H9 (cell line): ENCODE data around the gene UBL4A. TPM values are rescaled to one million over a fixed set of nuclear protein-coding genes. Genes with fewer than 3 reads are reported as not detected.

Experiments
- DNase-seq: peaks from one replicate; pipeline ENCODE4 v3.0.0-alpha.2; 2017
- H2AFZ ChIP-seq: one replicate; pipeline ENCODE4 v1.6.1; 2013; ENCODE audit warnings: mild to moderate bottlenecking, low read length, control low read depth, moderate library complexity
- H2AK5ac ChIP-seq: 2 replicates; pipeline ENCODE4 v1.6.1; 2013; ENCODE audit warnings: low read length, control low read depth, mixed read lengths; ENCODE audit not compliant: insufficient read length
- H2BK120ac ChIP-seq: one replicate; pipeline ENCODE4 v1.6.1; 2013; ENCODE audit warnings: low read depth, mild to moderate bottlenecking, low read length, control low read depth, inconsistent platforms; ENCODE audit not compliant: poor library complexity, severe bottlenecking
- H2BK12ac ChIP-seq: 2 replicates; pipeline ENCODE4 v1.6.1; 2013; ENCODE audit warnings: low read length, control low read depth, mixed read lengths, low read depth; ENCODE audit not compliant: insufficient read length
- H2BK15ac ChIP-seq: 2 replicates; pipeline ENCODE4 v1.6.1; 2013; ENCODE audit warnings: low read depth, low read length, control low read depth
- H2BK20ac ChIP-seq: one replicate; pipeline ENCODE4 v1.6.1; 2013; ENCODE audit warnings: low read depth, mild to moderate bottlenecking, low read length, control low read depth, inconsistent platforms; ENCODE audit not compliant: poor library complexity, severe bottlenecking
- H2BK5ac ChIP-seq: 2 replicates; pipeline ENCODE4 v1.6.1; 2013; ENCODE audit warnings: low read length, control low read depth, mixed read lengths; ENCODE audit not compliant: insufficient read length
- H3K14ac ChIP-seq: 2 replicates; pipeline ENCODE4 v1.6.1; 2013; ENCODE audit warnings: low read length, control low read depth; ENCODE audit not compliant: insufficient read depth
- H3K18ac ChIP-seq: 2 replicates; pipeline ENCODE4 v1.6.1; 2013; ENCODE audit warnings: low read depth, mild to moderate bottlenecking, mixed read lengths, low read length, control low read depth; ENCODE audit not compliant: insufficient read length
- H3K23ac ChIP-seq: 2 replicates; pipeline ENCODE4 v1.6.1; 2013; ENCODE audit warnings: low read length, control low read depth, mixed read lengths, low read depth; ENCODE audit not compliant: insufficient read length
- H3K23me2 ChIP-seq: 2 replicates; pipeline ENCODE4 v1.6.1; 2013; ENCODE audit warnings: low read depth, mild to moderate bottlenecking, mixed read lengths, low read length, control low read depth; ENCODE audit not compliant: insufficient read length, poor library complexity, severe bottlenecking
- H3K27ac ChIP-seq: 2 replicates; pipeline ENCODE4 v1.5.1; 2013; ENCODE audit warnings: low read length, control low read depth, mixed read lengths, low read depth; ENCODE audit not compliant: insufficient read length
- H3K27me3 ChIP-seq: 2 replicates; pipeline ENCODE4 v1.6.1; 2013; ENCODE audit warnings: low read length, control low read depth, inconsistent platforms; ENCODE audit not compliant: insufficient read depth
- H3K4ac ChIP-seq: 2 replicates; pipeline ENCODE4 v1.6.1; 2013; ENCODE audit warnings: low read depth, mild to moderate bottlenecking, control low read depth, inconsistent platforms, low read length, moderate library complexity
- H3K4me1 ChIP-seq: 2 replicates; pipeline ENCODE4 v1.6.1; 2013; ENCODE audit warnings: low read length, control low read depth, inconsistent platforms; ENCODE audit not compliant: insufficient read depth
- H3K4me2 ChIP-seq: 2 replicates; pipeline ENCODE4 v1.6.1; 2013; ENCODE audit warnings: low read length, control low read depth, mixed read lengths; ENCODE audit not compliant: insufficient read length, insufficient read depth
- H3K56ac ChIP-seq: 2 replicates; pipeline ENCODE4 v1.6.1; 2013; ENCODE audit warnings: low read depth, mild to moderate bottlenecking, mixed read lengths, low read length, control low read depth; ENCODE audit not compliant: insufficient read length
- H3K79me1 ChIP-seq: 2 replicates; pipeline ENCODE4 v1.6.1; 2013; ENCODE audit warnings: low read depth, mild to moderate bottlenecking, moderate library complexity, low read length, control low read depth, inconsistent platforms; ENCODE audit not compliant: insufficient read depth, poor library complexity, severe bottlenecking
- H3K79me2 ChIP-seq: 2 replicates; pipeline ENCODE4 v1.6.1; 2013; ENCODE audit warnings: low read length, control low read depth, inconsistent platforms; ENCODE audit not compliant: insufficient read depth
- H3K9ac ChIP-seq: 2 replicates; pipeline ENCODE4 v1.6.1; 2013; ENCODE audit warnings: low read length, control low read depth, mixed read lengths; ENCODE audit not compliant: insufficient read length; ENCODE audit errors: extremely low read depth
- H3K9me3 ChIP-seq: one replicate; pipeline ENCODE4 v1.6.1; 2013; ENCODE audit warnings: low read depth, low read length, inconsistent platforms; ENCODE audit not compliant: control insufficient read depth
- H3T11ph ChIP-seq: one replicate; pipeline ENCODE4 v1.6.1; 2013; ENCODE audit warnings: mild to moderate bottlenecking, low read length, control low read depth, inconsistent platforms
- H4K20me1 ChIP-seq: one replicate; pipeline ENCODE4 v1.6.1; 2013; ENCODE audit not compliant: control insufficient read depth, insufficient read length, insufficient read depth
- H4K5ac ChIP-seq: 2 replicates; pipeline ENCODE4 v1.6.1; 2013; ENCODE audit warnings: low read depth, mild to moderate bottlenecking, mixed read lengths, low read length, control low read depth; ENCODE audit not compliant: insufficient read length
- H4K8ac ChIP-seq: replicated peaks from 2 replicates; pipeline ENCODE4 v1.6.1; 2013; ENCODE audit warnings: low read length, control low read depth, mixed read lengths, low read depth; ENCODE audit not compliant: insufficient read length
- H4K91ac ChIP-seq: 2 replicates; pipeline ENCODE4 v1.6.1; 2013; ENCODE audit warnings: low read depth, mild to moderate bottlenecking, moderate library complexity, mixed read lengths, low read length, control low read depth; ENCODE audit not compliant: insufficient read length
- H3K27ac Mint-ChIP-seq, 3 experiments: 2 replicates in 2 of 3; 3 replicates in 1 of 3; pipeline ENCODE4 v1.8.0; 2020 to 2021; ENCODE audit warnings: mixed read lengths in 3 of 3, mild to moderate bottlenecking in 1 of 3, moderate library complexity in 1 of 3
- H3K27me3 Mint-ChIP-seq: 2 replicates; pipeline ENCODE4 v1.8.0; 2021; ENCODE audit warnings: low read depth, mild to moderate bottlenecking, moderate library complexity, mixed read lengths
- H3K36me3 Mint-ChIP-seq, 3 experiments: 2 replicates in 2 of 3; 3 replicates in 1 of 3; pipeline ENCODE4 v1.8.0; 2020 to 2021; ENCODE audit warnings: low read depth in 3 of 3, mixed read lengths in 3 of 3; ENCODE audit not compliant: insufficient read depth in 1 of 3
- H3K4me1 Mint-ChIP-seq, 2 experiments: 2 replicates each; pipeline ENCODE4 v1.8.0; 2020; ENCODE audit warnings: mixed read lengths in 2 of 2
- H3K4me3 Mint-ChIP-seq, 2 experiments: 2 replicates in 1 of 2; 3 replicates in 1 of 2; pipeline ENCODE4 v1.8.0; 2020 to 2021; ENCODE audit warnings: mild to moderate bottlenecking in 2 of 2, mixed read lengths in 2 of 2, moderate library complexity in 1 of 2
- H3K9me3 Mint-ChIP-seq, 2 experiments: 2 replicates in 1 of 2; 3 replicates in 1 of 2; pipeline ENCODE4 v1.8.0; 2020; ENCODE audit warnings: mild to moderate bottlenecking in 2 of 2, mixed read lengths in 2 of 2, moderate library complexity in 1 of 2
- WGBS: extraction: QIAGEN DNeasy Blood & Tissue Kit; methylation state at CpG from one replicate; pipeline ENCODE4 v1.1.7; 2013; ENCODE audit warnings: missing lambda C conversion rate, low lambda C conversion rate, mixed read lengths; ENCODE audit not compliant: insufficient read length; ENCODE audit errors: extremely low coverage; 5-methylcytosine and 5-hydroxymethylcytosine counted together
- total RNA-seq: library from RNA; stranded (reverse); gene quantifications from 2 replicates; pipeline ENCODE4 v1.2.1, GENCODE V29; 2021
- TF ChIP-seq, protein P1 (sequence below): fragments of 200-600 bp; sonication (generic); conservative IDR thresholded peaks from 3 replicates; pipeline ENCODE4 v1.8.0; 2021; ENCODE audit warnings: antibody characterized with exemption, mild to moderate bottlenecking

The UBL4A gene
- total RNA-seq, 1 experiment from 2014 or later = 30.9 TPM

DNA sequence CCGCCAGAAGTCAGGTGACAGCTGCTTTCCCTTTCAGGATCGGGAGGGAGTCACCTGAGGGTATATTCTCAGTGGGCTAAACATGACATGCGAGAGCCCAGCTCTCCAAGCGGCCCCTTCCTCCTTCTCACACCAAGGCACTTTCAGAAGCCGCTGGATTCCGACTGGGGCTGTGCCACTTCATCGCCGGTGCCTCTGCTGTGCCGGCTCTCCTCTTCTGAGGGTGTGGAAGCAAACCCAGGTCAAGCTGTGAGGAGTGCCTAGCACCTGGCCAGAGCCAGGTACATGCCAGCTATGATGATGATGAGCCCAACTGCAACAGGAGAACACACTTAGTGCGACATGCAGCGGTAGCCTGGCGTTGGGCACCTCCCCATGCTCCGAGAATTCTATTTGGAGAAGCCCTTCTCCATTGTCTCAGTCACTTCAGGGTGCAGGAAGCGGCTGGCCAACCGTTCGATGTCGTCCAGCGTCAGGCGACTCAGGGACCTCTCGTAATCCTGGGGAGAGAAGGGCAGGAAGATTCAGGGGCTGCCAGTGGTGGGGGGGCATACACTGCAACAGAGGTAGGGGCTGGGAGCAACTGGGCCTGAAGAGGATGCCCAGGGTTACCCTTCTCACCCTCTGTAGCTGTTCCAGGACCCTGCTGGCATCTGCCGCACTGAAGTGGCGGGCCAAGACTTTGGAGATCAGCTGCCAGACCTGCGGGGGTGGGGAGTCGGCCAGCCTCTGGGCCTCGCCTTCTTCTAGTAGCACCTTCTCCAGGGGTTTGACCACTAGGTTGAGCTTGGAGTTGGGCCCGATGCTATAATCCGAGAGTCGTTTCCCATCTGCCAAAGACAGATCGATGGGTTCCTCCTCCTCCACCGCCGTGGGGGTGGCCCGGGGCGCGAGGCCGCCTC is 1.0 kb downstream of the UBL4A start:
- no peaks in the 10 kb centered on the region for H4K20me1 ChIP-seq
- no peaks in the 10 kb centered on the region for H3K23me2 ChIP-seq
- WGBS = no CpG with 5 or more reads among the region's 35 CpGs
- no peak overlapping the region for H3K18ac ChIP-seq
- no peak overlapping the region for H2AK5ac ChIP-seq
- H2BK20ac ChIP-seq = no peak overlapping the region
- no peak overlapping the region for H3K9ac ChIP-seq
- H2BK12ac ChIP-seq = no peak overlapping the region
- Mint-ChIP-seq H3K36me3 (peaks cover 3 to 28% (median 22%) of the 10 kb centered on the region in 3 experiments; a peak in 6 of 7 replicates), H3K27ac (no peak overlapping the region), H3K27me3 (peaks cover 5% of the 10 kb centered on the region), H3K4me3 (peak overlapping the region; percentile 62 to 75), H3K4me1 (peaks cover 6 to 15% of the 10 kb centered on the region in 2 experiments; a peak in 3 of 4 replicates), H3K9me3 (peaks cover 69 to 78% of the 10 kb centered on the region in 2 experiments)
- H3K79me2 ChIP-seq = no peaks in the 10 kb centered on the region
- H3K4me1 ChIP-seq = no peaks in the 10 kb centered on the region; the same call in 1 of the 2 replicates
- H3K23ac ChIP-seq = no peak overlapping the region
- no peaks in the 10 kb centered on the region for H3K79me1 ChIP-seq
- no peak for DNase-seq
- H3K4ac ChIP-seq = no peak overlapping the region
- H2AFZ ChIP-seq = no peak overlapping the region
- no peak overlapping the region for H4K5ac ChIP-seq
- H3K56ac ChIP-seq = no peak overlapping the region
- no peak overlapping the region for H2BK5ac ChIP-seq
- no peak overlapping the region for H4K8ac ChIP-seq
- H2BK120ac ChIP-seq = no peak overlapping the region
- H2BK15ac ChIP-seq = no peak overlapping the region
- no peak overlapping the region for H3T11ph ChIP-seq
- peak overlapping the region; percentile 20 for H3K4me2 ChIP-seq
- H4K91ac ChIP-seq = no peak overlapping the region
- TF ChIP-seq, protein P1, sequence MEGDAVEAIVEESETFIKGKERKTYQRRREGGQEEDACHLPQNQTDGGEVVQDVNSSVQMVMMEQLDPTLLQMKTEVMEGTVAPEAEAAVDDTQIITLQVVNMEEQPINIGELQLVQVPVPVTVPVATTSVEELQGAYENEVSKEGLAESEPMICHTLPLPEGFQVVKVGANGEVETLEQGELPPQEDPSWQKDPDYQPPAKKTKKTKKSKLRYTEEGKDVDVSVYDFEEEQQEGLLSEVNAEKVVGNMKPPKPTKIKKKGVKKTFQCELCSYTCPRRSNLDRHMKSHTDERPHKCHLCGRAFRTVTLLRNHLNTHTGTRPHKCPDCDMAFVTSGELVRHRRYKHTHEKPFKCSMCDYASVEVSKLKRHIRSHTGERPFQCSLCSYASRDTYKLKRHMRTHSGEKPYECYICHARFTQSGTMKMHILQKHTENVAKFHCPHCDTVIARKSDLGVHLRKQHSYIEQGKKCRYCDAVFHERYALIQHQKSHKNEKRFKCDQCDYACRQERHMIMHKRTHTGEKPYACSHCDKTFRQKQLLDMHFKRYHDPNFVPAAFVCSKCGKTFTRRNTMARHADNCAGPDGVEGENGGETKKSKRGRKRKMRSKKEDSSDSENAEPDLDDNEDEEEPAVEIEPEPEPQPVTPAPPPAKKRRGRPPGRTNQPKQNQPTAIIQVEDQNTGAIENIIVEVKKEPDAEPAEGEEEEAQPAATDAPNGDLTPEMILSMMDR = no peak
- H3K27me3 ChIP-seq = no peaks in the 10 kb centered on the region
- peaks cover 53% of the 10 kb centered on the region for H3K9me3 ChIP-seq
- H3K27ac ChIP-seq = no peak overlapping the region
- no peak overlapping the region for H3K14ac ChIP-seq
